Trophoblast cell (in vitro differentiated cells and primary cell): ENCODE data around the gene TBL2.
"Not testable (repeated sequence)": the region's sequence is repeated elsewhere in the genome, so short reads cannot be mapped to it uniquely, and the experiment has no call there.

Source experiments
- DNase-seq, 2 donors: peaks; one replicate each; pipeline ENCODE4 v3.0.0-alpha.2; 2016
- H2AFZ ChIP-seq: 2 replicates; pipeline ENCODE4 v1.6.1; 2013; ENCODE audit warnings: low read length, moderate library complexity, mild to moderate bottlenecking; ENCODE audit not compliant: insufficient read depth, poor library complexity
- H2AK5ac ChIP-seq: 2 replicates; pipeline ENCODE4 v1.6.1; 2013; ENCODE audit warnings: mild to moderate bottlenecking, low read length
- H2BK120ac ChIP-seq: 2 replicates; pipeline ENCODE4 v1.6.1; 2013; ENCODE audit warnings: low read length, mild to moderate bottlenecking, moderate library complexity; ENCODE audit not compliant: insufficient read depth, poor library complexity
- H2BK12ac ChIP-seq: 2 replicates; pipeline ENCODE4 v1.6.1; 2013; ENCODE audit warnings: mild to moderate bottlenecking, low read length, moderate library complexity
- H2BK5ac ChIP-seq: 2 replicates; pipeline ENCODE4 v1.6.1; 2013; ENCODE audit warnings: low read length, low read depth, moderate library complexity, mild to moderate bottlenecking; ENCODE audit not compliant: poor library complexity
- H3K14ac ChIP-seq: 2 replicates; pipeline ENCODE4 v1.6.1; 2013; ENCODE audit warnings: mild to moderate bottlenecking, low read length
- H3K18ac ChIP-seq: 2 replicates; pipeline ENCODE4 v1.6.1; 2013; ENCODE audit warnings: mild to moderate bottlenecking, low read length
- H3K23ac ChIP-seq: 2 replicates; pipeline ENCODE4 v1.6.1; 2013; ENCODE audit warnings: low read length
- H3K27ac ChIP-seq: 2 replicates; pipeline ENCODE4 v1.5.1; 2013; ENCODE audit warnings: low read depth, mild to moderate bottlenecking, inconsistent platforms, low read length, moderate library complexity
- H3K27me3 ChIP-seq: 2 replicates; pipeline ENCODE4 v1.6.1; 2013; ENCODE audit warnings: inconsistent platforms, mild to moderate bottlenecking, low read length, moderate library complexity; ENCODE audit not compliant: insufficient read depth
- H3K36me3 ChIP-seq, 2 experiments: 1 replicate in 1 of 2; 2 replicates in 1 of 2; pipeline ENCODE4 v1.6.1; 2013; ENCODE audit warnings: low read length in 2 of 2, mild to moderate bottlenecking in 2 of 2, moderate library complexity in 1 of 2; ENCODE audit not compliant: insufficient read depth in 2 of 2, control insufficient read depth in 1 of 2
- H3K4ac ChIP-seq: 2 replicates; pipeline ENCODE4 v1.6.1; 2013; ENCODE audit warnings: low read depth, mild to moderate bottlenecking, low read length, moderate library complexity
- H3K4me1 ChIP-seq, 2 experiments: 1 replicate in 1 of 2; 2 replicates in 1 of 2; pipeline ENCODE4 v1.6.1; 2013; ENCODE audit warnings: low read length in 2 of 2, mild to moderate bottlenecking in 2 of 2, moderate library complexity in 1 of 2; ENCODE audit not compliant: insufficient read depth in 2 of 2, control insufficient read depth in 1 of 2
- H3K4me2 ChIP-seq: 2 replicates; pipeline ENCODE4 v1.6.1; 2013; ENCODE audit warnings: inconsistent platforms, mild to moderate bottlenecking, low read length, moderate library complexity
- H3K4me3 ChIP-seq: 2 replicates; pipeline ENCODE4 v1.5.1; 2013; ENCODE audit warnings: mild to moderate bottlenecking, low read depth, low read length, inconsistent platforms
- H3K79me1 ChIP-seq: one replicate; pipeline ENCODE4 v1.6.1; 2013; ENCODE audit warnings: low read length
- H3K79me2 ChIP-seq: 2 replicates; pipeline ENCODE4 v1.6.1; 2013; ENCODE audit warnings: low read length, mild to moderate bottlenecking; ENCODE audit not compliant: control insufficient read depth, insufficient read depth, poor library complexity
- H3K9ac ChIP-seq: 2 replicates; pipeline ENCODE4 v1.6.1; 2013; ENCODE audit warnings: mild to moderate bottlenecking, low read length
- H3K9me3 ChIP-seq: 2 replicates; pipeline ENCODE4 v1.6.1; 2013; ENCODE audit warnings: low read depth, mild to moderate bottlenecking, control low read depth, inconsistent platforms, low read length; ENCODE audit not compliant: insufficient read depth
- H4K12ac ChIP-seq: 2 replicates; pipeline ENCODE4 v1.6.1; 2013; ENCODE audit warnings: low read depth, mild to moderate bottlenecking, low read length, moderate library complexity
- H4K8ac ChIP-seq: 2 replicates; pipeline ENCODE4 v1.6.1; 2013; ENCODE audit warnings: low read depth, mild to moderate bottlenecking, low read length, moderate library complexity
- H4K91ac ChIP-seq: one replicate; pipeline ENCODE4 v1.6.1; 2013; ENCODE audit warnings: low read depth, mild to moderate bottlenecking, low read length, moderate library complexity
- WGBS: extraction: QIAGEN DNeasy Blood & Tissue Kit; methylation state at CpG from one replicate; pipeline ENCODE4 v1.1.7; 2013; ENCODE audit warnings: missing lambda C conversion rate; ENCODE audit not compliant: insufficient read length, insufficient coverage; ENCODE audit errors: extremely low coverage; 5-methylcytosine and 5-hydroxymethylcytosine counted together

TBL2 gene

DNA sequence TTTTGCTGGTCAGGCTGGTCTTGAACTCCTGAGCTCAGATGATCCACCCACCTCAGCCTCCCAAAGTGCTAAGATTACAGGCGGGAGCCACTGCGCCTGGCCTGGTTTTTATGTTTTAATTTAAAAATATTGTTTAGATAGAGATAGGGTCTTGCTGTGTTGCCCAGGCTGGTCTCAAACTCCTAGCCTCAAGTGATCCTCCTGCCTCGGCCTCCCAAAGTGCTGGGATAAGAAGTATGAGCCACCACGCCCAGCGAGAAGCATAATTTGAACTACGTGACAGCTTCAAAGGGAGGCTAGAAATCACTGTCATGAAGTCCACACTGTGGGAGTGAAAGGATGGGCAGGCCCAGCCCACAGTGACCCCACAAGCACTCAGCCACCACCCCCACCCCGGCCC, 42.5 kb downstream of the TBL2 start:
- H3K23ac ChIP-seq, H3K27me3 ChIP-seq, H3K4ac ChIP-seq, H3K79me2 ChIP-seq, H3K27ac ChIP-seq, H2BK12ac ChIP-seq, H3K18ac ChIP-seq, H2AFZ ChIP-seq, H3K14ac ChIP-seq, H3K4me3 ChIP-seq, H3K9ac ChIP-seq, H2BK5ac ChIP-seq, H2AK5ac ChIP-seq, H3K4me1 ChIP-seq, H4K12ac ChIP-seq, H4K8ac ChIP-seq, H4K91ac ChIP-seq, H2BK120ac ChIP-seq, H3K79me1 ChIP-seq, H3K4me2 ChIP-seq, H3K9me3 ChIP-seq, DNase-seq: not testable (repeated sequence)
- H3K36me3 ChIP-seq, result peaks cover 26 to 34% of the 10 kb centered on the region in 2 experiments
- WGBS, result no CpG with 5 or more reads among the region's 7 CpGs

DNA sequence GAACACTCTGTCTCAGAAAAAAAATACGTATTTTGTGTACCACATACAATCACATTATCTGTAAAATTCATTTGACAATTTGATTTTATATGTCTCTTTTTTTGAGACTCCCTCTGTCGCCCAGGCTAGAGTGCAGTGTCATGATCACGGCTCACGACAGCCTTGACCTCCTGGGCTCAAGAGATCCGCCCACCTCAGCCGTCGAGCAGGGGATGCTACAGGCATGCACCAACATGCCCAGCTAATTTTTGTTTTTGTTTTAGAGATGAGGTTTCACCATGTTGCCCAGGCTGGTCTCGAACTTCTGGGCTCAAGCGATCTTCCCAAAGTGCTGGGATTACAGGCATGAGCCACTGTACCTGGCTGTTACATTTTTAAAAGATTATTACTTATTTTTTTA, 44.6 kb downstream of the TBL2 start:
- no CpG with 5 or more reads among the region's 9 CpGs for WGBS
- peaks cover 0 to 10% of the 10 kb centered on the region in 2 experiments for H3K4me1 ChIP-seq

DNA sequence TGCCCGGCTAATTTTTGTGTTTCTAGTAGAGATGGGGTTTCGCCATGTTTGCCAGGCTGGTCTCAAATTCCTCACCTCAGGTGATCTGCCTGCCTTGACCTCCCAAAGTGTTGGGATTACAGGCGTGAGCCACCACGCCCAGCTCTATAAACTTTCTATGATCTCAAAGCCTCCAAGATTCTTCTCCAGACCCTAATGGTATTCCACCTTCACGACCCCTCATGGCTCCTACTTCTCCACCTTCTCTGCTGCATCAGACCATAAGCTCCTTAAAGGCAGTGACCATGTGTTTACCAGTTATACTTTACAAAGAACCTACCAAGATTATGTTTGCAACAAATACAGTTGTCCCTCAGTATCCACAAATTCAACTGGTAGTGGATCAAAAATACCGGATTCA, 46.2 kb downstream of the TBL2 start:
- H3K27me3 ChIP-seq, result no peaks in the 10 kb centered on the region
- no peak overlapping the region for H3K23ac ChIP-seq
- no peak overlapping the region for H2BK5ac ChIP-seq
- H3K14ac ChIP-seq, result no peak overlapping the region
- no peak overlapping the region for H3K27ac ChIP-seq
- no peak overlapping the region for H4K8ac ChIP-seq
- H4K91ac ChIP-seq, result no peak overlapping the region
- no peak overlapping the region for H3K9ac ChIP-seq
- H3K79me1 ChIP-seq, result no peaks in the 10 kb centered on the region
- H3K4ac ChIP-seq, result no peak overlapping the region
- no peak overlapping the region for H3K4me3 ChIP-seq
- H3K4me2 ChIP-seq, result no peak overlapping the region
- H3K36me3 ChIP-seq, result peaks cover 10 to 16% of the 10 kb centered on the region in 2 experiments
- no peaks in the 10 kb centered on the region for H3K9me3 ChIP-seq
- no peak overlapping the region for H2BK12ac ChIP-seq
- H2AK5ac ChIP-seq, result no peak overlapping the region
- no peak overlapping the region for H4K12ac ChIP-seq
- DNase-seq, result no peak
- peaks cover 0 to 7% of the 10 kb centered on the region in 2 experiments for H3K4me1 ChIP-seq
- no peak overlapping the region for H2BK120ac ChIP-seq
- H2AFZ ChIP-seq, result no peak overlapping the region
- H3K18ac ChIP-seq, result no peak overlapping the region
- no peaks in the 10 kb centered on the region for H3K79me2 ChIP-seq
- no CpG with 5 or more reads among the region's 6 CpGs for WGBS

More for the DNA sequence above, 44.6 kb downstream of the TBL2 start:
- Histone ChIP-seq H2BK12ac (peak overlapping the region; percentile 38), H3K23ac (no peak overlapping the region), H3K9ac (no peak overlapping the region), H3K9me3 (no peaks in the 10 kb centered on the region), H3K4me3 (no peak overlapping the region), H3K27ac (no peak overlapping the region), H3K4ac (no peak overlapping the region), H3K79me1 (no peaks in the 10 kb centered on the region), H2AFZ (no peak overlapping the region), H2BK5ac (no peak overlapping the region), H4K91ac (peak overlapping the region; percentile 33), H3K18ac (no peak overlapping the region), H3K79me2 (no peaks in the 10 kb centered on the region), H3K27me3 (no peaks in the 10 kb centered on the region), H3K14ac (no peak overlapping the region), H4K12ac (no peak overlapping the region), H2AK5ac (no peak overlapping the region), H3K4me2 (no peak overlapping the region), H2BK120ac (peak overlapping the region; percentile 28), H3K36me3 (peaks cover 19 to 22% of the 10 kb centered on the region in 2 experiments), H4K8ac (peak overlapping the region; percentile 19)
- DNase-seq, result no peak

DNA sequence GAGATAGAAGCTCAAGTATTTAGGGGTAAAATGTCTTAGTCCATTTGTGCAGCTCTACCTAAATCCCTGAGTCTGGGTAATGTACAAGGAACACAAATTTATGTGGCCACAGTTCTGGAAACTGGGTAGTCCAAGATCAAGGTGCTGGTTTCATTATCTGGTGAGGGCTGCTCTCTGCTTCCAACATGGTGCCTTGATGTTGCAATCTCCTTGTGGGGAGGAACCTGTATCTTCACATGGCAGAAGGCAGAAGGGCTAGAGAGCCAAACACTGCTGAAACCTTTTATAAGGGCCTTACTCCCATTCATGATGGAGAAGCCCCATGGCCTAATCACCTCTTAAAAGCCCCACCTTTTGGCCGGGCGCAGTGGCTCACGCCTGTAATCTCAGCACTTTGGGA, 47.6 kb downstream of the TBL2 start:
- H3K27me3 ChIP-seq, result no peaks in the 10 kb centered on the region
- no peak overlapping the region for H3K23ac ChIP-seq
- H3K9ac ChIP-seq, result no peak overlapping the region
- H3K27ac ChIP-seq, result no peak overlapping the region
- no CpG with 5 or more reads among the region's 3 CpGs for WGBS
- no peak overlapping the region for H3K4ac ChIP-seq
- no peaks in the 10 kb centered on the region for H3K79me2 ChIP-seq
- H4K8ac ChIP-seq, result no peak overlapping the region
- H3K4me2 ChIP-seq, result no peak overlapping the region
- H3K18ac ChIP-seq, result no peak overlapping the region
- H3K14ac ChIP-seq, result no peak overlapping the region
- no peak overlapping the region for H2BK12ac ChIP-seq
- no peaks in the 10 kb centered on the region for H3K9me3 ChIP-seq
- no peak overlapping the region for H2AFZ ChIP-seq
- H3K36me3 ChIP-seq, result peaks cover 0 to 4% of the 10 kb centered on the region in 2 experiments
- H4K91ac ChIP-seq, result no peak overlapping the region
- no peak overlapping the region for H2BK120ac ChIP-seq
- no peaks in the 10 kb centered on the region for H3K79me1 ChIP-seq
- DNase-seq, result no peak
- H2AK5ac ChIP-seq, result no peak overlapping the region
- no peak overlapping the region for H4K12ac ChIP-seq
- H3K4me3 ChIP-seq, result no peak overlapping the region
- no peaks in the 10 kb centered on the region for H3K4me1 ChIP-seq
- H2BK5ac ChIP-seq, result no peak overlapping the region
